Parathyroid adenoma (tissue), 2 donors: ENCODE results near the gene ARHGAP26.

Experiments used
- H2AFZ ChIP-seq: fragments of 300-600 bp; sonication (generic); one replicate; pipeline ENCODE4 v1.7.0; 2017; ENCODE audit warnings: antibody characterized with exemption, mild to moderate bottlenecking
- H3K27ac ChIP-seq: fragments of 300-600 bp; sonication (generic); one replicate; pipeline ENCODE4 v1.7.0; 2017
- H3K27me3 ChIP-seq: fragments of 300-600 bp; sonication (generic); one replicate; pipeline ENCODE4 v1.7.0; 2017; ENCODE audit warnings: low read length; ENCODE audit not compliant: control insufficient read depth, insufficient read depth
- H3K36me3 ChIP-seq: fragments of 300-600 bp; sonication (generic); one replicate; pipeline ENCODE4 v1.7.0; 2017; ENCODE audit warnings: low read length; ENCODE audit not compliant: control insufficient read depth, insufficient read depth
- H3K4me1 ChIP-seq: fragments of 300-600 bp; sonication (generic); one replicate; pipeline ENCODE4 v1.7.0; 2017; ENCODE audit warnings: control low read depth
- H3K4me2 ChIP-seq: fragments of 300-600 bp; sonication (generic); one replicate; pipeline ENCODE4 v1.7.0; 2017; ENCODE audit warnings: low read length
- H3K4me3 ChIP-seq: fragments of 300-600 bp; sonication (generic); one replicate; pipeline ENCODE4 v1.7.0; 2017; ENCODE audit warnings: low read depth, low read length
- H3K79me2 ChIP-seq: fragments of 300-600 bp; sonication (generic); one replicate; pipeline ENCODE4 v1.7.0; 2017; ENCODE audit warnings: control low read depth
- H3K9ac ChIP-seq: fragments of 300-600 bp; sonication (generic); one replicate; pipeline ENCODE4 v1.7.0; 2017; ENCODE audit warnings: mild to moderate bottlenecking
- H3K9me3 ChIP-seq: fragments of 300-600 bp; sonication (generic); one replicate; pipeline ENCODE4 v1.7.0; 2017; ENCODE audit warnings: low read length; ENCODE audit not compliant: control insufficient read depth
- TF ChIP-seq, protein P1 (sequence below): fragments of 300-600 bp; sonication (generic); IDR thresholded peaks from one replicate; pipeline ENCODE4 v1.7.0; 2017; ENCODE audit warnings: antibody characterized with exemption, mild to moderate bottlenecking
- donor health status: primary hyperparathyroidism.

ARHGAP26 gene

DNA sequence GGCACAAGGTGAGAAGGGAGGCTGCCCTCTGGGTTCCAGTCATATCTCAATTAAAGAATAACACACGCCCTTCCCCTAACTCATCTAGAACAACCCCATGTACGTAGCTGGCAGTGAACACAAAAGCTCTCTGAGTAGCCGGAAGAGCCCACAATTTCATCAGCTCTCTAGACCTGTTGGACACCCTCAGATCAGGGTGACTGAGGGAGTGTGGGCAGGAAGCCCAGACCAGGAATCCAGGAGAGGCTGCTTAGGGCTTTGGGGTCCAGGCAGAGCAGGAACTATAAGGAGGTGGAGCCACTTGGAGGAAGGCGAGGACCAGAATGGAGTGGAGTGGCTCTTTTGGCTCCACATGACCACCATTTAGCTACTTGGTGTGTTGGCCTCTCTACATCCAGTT is 395.9 kb downstream of the ARHGAP26 start:
- Histone ChIP-seq H3K36me3 (no peaks in the 10 kb centered on the region), H2AFZ (no peak overlapping the region)

DNA sequence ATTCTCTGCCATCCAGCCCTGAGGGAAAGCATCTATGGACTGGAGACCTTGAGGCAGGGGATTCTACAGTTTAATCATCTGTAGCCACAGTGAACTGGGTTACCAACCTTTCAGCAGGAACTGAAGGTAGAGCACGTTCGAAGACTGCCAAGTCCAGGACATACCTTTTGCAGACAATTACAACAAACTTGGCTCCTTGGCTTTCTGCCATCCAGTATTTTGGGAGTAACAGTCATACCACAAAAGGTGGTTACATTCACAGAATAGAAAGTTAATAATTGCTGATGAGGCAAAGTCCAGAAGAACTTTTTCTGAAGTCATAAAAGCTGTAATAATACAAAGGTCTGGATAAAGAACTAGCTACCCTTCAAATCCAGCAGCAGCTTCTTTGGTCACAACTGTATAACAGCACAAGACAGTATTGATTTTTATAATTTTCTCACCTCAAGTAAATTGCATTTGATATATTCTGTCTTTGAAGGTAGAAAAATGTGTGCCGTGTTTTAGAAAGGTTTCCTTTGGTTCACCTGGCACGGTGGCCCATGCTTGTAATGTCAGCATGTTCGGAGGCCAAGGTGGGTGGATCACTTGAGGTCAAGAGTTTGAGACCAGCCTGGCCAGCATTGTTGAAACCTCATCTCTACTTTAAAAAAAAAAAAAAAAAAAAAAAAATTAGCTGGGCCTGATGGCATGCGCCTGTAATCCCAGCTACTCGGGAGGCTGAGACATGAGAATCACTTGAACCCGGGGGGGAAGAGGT is 396.7 kb downstream of the ARHGAP26 start:
- TF ChIP-seq, protein P1, sequence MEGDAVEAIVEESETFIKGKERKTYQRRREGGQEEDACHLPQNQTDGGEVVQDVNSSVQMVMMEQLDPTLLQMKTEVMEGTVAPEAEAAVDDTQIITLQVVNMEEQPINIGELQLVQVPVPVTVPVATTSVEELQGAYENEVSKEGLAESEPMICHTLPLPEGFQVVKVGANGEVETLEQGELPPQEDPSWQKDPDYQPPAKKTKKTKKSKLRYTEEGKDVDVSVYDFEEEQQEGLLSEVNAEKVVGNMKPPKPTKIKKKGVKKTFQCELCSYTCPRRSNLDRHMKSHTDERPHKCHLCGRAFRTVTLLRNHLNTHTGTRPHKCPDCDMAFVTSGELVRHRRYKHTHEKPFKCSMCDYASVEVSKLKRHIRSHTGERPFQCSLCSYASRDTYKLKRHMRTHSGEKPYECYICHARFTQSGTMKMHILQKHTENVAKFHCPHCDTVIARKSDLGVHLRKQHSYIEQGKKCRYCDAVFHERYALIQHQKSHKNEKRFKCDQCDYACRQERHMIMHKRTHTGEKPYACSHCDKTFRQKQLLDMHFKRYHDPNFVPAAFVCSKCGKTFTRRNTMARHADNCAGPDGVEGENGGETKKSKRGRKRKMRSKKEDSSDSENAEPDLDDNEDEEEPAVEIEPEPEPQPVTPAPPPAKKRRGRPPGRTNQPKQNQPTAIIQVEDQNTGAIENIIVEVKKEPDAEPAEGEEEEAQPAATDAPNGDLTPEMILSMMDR = no peak
- Histone ChIP-seq H3K36me3 (no peaks in the 10 kb centered on the region), H3K27ac (no peak overlapping the region), H3K9ac (no peak overlapping the region), H3K27me3 (no peaks in the 10 kb centered on the region), H3K4me3 (no peak overlapping the region), H3K4me2 (no peak overlapping the region), H3K9me3 (no peaks in the 10 kb centered on the region), H2AFZ (no peak overlapping the region), H3K4me1 (no peaks in the 10 kb centered on the region), H3K79me2 (no peaks in the 10 kb centered on the region)

More for the DNA sequence above, 395.9 kb downstream of the ARHGAP26 start:
- Histone ChIP-seq H3K4me3 (no peak overlapping the region), H3K27ac (no peak overlapping the region), H3K4me1 (no peaks in the 10 kb centered on the region), H3K27me3 (no peaks in the 10 kb centered on the region), H3K79me2 (no peaks in the 10 kb centered on the region), H3K9ac (no peak overlapping the region), H3K9me3 (no peaks in the 10 kb centered on the region), H3K4me2 (no peak overlapping the region)
- TF ChIP-seq, protein P1 = no peak

DNA sequence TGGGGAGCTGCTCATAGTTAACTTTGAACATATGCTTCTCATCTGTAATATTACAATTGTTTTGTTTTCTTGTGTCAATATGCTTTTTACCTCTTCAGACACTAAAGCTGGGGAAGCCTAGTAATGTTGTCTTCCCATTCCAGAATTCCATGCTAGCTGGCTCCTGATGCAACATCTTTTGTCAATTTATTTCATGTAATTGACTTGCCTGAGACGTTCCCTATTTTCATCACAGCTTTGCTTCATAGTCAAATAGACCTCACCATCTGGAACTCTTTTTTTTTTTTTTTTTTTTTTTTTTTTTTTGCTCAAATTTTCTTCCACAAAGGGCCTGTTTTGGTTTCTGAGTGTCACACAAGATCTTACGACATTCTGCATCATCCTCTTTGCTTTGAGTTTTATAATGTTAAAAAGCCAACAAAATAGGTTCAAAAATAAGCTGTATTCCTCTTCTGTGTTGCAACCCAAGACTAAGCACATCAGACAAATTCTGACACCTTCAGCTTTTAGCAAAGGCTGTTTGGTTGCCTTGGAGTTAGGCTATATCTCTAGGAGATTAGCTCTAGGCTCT is 398.1 kb downstream of the ARHGAP26 start:
- Histone ChIP-seq H3K4me1 (no peaks in the 10 kb centered on the region), H3K79me2 (no peaks in the 10 kb centered on the region), H3K27me3 (no peaks in the 10 kb centered on the region), H3K36me3 (no peaks in the 10 kb centered on the region), H3K9me3 (no peaks in the 10 kb centered on the region), H3K4me3 (no peak overlapping the region), H2AFZ (no peak overlapping the region), H3K27ac (no peak overlapping the region), H3K4me2 (no peak overlapping the region), H3K9ac (no peak overlapping the region)
- TF ChIP-seq, protein P1 = no peak

DNA sequence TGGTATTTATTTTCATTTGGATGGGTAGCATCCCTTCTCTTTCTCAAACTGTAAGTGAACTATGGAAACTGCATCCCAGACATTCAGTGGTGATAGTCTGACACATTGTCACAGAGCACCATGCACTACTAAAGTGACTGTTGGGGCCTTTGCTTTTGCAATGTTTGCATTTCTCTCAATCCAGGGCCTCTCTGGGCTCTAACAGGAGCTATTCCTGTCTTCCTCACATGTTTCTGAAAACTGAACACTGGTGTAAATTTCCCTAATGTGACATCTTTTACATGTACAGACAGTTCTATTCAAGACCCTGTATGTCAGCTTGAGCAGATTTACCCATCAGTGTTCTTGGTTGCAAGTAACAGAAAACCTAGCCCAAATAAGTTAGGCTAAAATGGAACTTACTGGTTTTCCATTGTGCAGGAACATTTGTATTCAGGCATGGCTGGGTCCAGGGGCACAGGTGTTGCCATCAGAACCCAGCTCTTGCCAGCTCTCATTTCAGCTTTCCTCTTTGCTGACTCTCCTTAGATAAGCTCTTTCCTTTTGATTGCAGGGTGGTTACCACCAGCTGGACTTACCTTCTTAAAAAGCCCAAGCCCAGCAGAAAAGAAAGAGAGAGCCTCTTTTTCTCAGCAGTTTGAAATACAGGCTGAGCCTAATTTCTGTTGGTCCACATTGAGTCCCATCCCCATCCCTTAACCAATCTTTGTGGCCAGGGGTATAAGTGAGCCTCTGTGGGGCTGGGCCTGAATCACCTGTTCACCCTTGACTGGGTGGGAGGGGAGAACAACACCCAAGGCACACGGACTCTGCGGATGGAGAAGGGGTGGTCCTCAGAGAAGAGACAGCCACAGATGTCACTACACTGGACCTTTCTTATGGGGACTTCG is 399.0 kb downstream of the ARHGAP26 start:
- H3K4me2 ChIP-seq = no peak overlapping the region
- no peak overlapping the region for H3K4me3 ChIP-seq

More for the DNA sequence above, 399.0 kb downstream of the ARHGAP26 start:
- Histone ChIP-seq H3K27ac (no peak overlapping the region), H3K36me3 (no peaks in the 10 kb centered on the region), H3K4me1 (no peaks in the 10 kb centered on the region), H3K9ac (no peak overlapping the region), H3K79me2 (no peaks in the 10 kb centered on the region), H3K27me3 (no peaks in the 10 kb centered on the region), H2AFZ (no peak overlapping the region), H3K9me3 (no peaks in the 10 kb centered on the region)
- TF ChIP-seq, protein P1 = no peak
